ENCODE results near the gene ANKS1A.

ANKS1A gene

GRCh38 chr6:35057449-35058357 lies 168.6 kb downstream of the ANKS1A start:
- DNase-seq (ENCODE audit: low read depth) = no peak

DNA sequence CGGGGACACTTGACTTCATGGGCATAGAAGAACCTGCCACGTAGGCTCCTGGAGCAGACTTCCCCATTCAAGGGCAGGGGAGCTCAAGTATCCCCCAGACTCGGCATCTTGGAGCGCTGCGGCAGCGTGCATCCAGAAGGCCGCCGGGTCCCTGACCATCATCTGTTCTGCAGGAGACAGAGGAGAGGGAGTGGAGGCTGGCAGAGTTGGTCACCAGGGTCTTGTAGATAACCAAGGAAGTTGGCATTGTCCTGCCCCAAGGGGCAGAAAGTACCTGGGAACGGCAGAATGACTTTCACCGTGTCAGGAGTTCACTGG lies 169.3 kb downstream of the ANKS1A start:
- DNase-seq (ENCODE audit: low read depth) = no peak

DNA sequence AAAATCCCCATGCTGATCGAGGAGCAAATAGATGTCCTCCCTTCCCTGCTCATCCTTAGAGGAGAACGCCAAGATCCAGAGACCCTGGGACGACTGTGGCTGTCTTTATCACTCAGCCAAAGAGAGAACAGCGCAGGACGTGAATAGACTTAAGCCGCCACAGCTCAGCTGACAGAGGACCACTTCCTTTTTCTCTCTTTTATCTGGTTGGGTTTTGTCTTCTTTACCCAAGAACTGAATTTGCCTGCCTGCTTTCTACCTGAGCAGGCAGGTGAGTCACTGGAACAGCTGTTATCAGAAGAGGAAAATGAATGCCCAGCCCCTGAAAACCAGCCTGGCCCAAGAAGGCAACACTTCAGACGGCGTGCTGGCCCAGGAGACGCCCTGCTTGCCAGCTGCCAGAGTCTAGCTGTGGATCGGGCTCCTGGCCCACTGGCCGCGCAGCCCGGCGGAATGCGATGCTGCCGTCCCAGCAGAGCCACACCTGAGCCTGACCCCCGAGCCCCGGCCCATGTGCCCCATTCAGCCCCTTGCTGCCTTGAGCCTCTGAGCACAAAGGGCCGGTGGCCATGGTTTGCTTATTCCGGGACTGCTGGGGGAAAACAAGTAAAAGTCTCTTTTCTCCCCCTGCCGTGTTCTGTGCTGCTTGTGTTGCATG lies 169.9 kb downstream of the ANKS1A start:
- no peak for DNase-seq (ENCODE audit: low read depth)

GRCh38 chr6:35059596-35060345 lies 170.7 kb downstream of the ANKS1A start:
- DNase-seq (ENCODE audit: low read depth) = no peak

GRCh38 chr6:35061102-35061615 lies 172.1 kb downstream of the ANKS1A start:
- DNase-seq (ENCODE audit: low read depth) = no peak

- no peak for DNase-seq (ENCODE audit: low read depth)
Observed at GRCh38 chr6:35061651-35062410, 172.8 kb downstream of the ANKS1A start.

- no peak for DNase-seq (ENCODE audit: low read depth)
Observed at GRCh38 chr6:35062676-35063574, 173.9 kb downstream of the ANKS1A start.

DNA sequence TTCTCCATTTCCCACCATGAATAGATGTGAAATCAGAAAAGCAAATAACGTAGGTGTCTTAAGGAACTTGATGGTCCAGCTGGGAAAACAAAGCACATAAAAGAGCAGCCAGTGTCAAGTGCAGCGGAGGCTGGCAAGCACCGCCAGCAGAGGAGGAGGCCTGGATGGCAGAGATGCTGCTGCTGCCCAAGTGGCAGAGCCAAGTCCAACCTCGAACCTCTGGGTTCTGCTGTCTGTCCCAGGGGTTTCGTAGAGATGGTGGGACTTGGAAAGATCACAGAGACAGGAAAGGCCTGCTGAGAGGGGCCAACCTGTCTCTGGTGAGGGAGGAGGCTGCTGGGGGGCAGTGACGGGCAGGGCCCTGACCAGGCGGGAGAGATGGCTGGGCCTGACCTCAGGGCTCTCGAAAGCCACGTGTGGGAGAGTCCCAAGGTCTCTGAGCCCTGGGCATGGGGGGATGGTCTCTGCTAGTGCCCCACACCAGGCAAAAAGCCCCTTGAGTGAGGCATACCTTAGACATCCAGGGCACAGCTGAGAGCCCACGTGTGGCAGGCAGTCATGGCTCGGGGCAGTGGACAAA lies 174.7 kb downstream of the ANKS1A start:
- no peak for DNase-seq (ENCODE audit: low read depth)

GRCh38 chr6:35064290-35064689 lies 175.2 kb downstream of the ANKS1A start:
- DNase-seq (ENCODE audit: low read depth) = no peak

- no peak for DNase-seq (ENCODE audit: low read depth)
Observed at GRCh38 chr6:35064757-35065440, 175.8 kb downstream of the ANKS1A start.

- no peak for DNase-seq (ENCODE audit: low read depth)
Observed at GRCh38 chr6:35065441-35065800, 176.4 kb downstream of the ANKS1A start.

GRCh38 chr6:35065870-35066269 lies 176.8 kb downstream of the ANKS1A start:
- no peak for DNase-seq (ENCODE audit: low read depth)

- no peak for DNase-seq (ENCODE audit: low read depth)
Observed at GRCh38 chr6:35067234-35067633, 178.2 kb downstream of the ANKS1A start.

- no peak for DNase-seq (ENCODE audit: low read depth)
Observed at GRCh38 chr6:35068206-35068605, 179.2 kb downstream of the ANKS1A start.

GRCh38 chr6:35068644-35069043 lies 179.6 kb downstream of the ANKS1A start:
- DNase-seq (ENCODE audit: low read depth) = no peak

GRCh38 chr6:35069262-35069661 lies 180.2 kb downstream of the ANKS1A start:
- DNase-seq (ENCODE audit: low read depth) = no peak

- DNase-seq (ENCODE audit: low read depth) = no peak
Observed at GRCh38 chr6:35070111-35070510, 181.1 kb downstream of the ANKS1A start.

DNA sequence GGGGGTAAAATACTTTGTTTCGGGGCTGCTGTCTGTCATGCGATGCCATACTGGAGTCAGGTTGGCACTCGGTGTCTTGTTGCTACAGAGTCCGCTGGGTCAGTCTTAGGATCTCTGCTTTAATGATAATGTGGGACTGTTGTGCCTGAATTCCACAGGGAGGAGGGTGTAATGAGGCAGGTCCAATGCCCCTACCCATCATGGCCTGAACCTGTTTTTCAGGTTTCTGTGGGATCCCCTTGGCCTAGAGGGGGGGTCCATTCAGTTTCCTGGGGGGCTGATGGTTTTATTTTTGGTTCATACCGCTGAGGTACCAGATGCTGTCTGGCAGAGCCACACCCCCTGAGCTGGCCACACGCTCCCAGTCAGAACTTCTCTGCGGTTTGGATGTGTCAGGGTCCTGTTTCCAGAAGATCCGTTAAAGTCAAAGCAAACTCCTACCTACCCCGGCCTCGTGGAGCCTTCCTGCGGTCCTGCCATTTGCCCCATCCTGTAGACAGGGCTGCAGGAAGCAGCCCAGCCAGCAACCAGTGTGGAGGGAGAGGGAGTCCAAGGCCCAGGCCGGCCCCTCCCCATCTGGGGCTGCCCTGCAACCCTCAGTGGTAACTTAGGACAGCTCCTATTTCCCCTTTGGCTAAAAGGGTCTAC lies 182.4 kb downstream of the ANKS1A start:
- DNase-seq (ENCODE audit: low read depth) = no peak

- DNase-seq (ENCODE audit: low read depth) = no peak
Observed at GRCh38 chr6:35072051-35072697, 183.1 kb downstream of the ANKS1A start.

Data from fibroblast of gingiva (primary cell).